HG03280 (cell line): Measurements from ENCODE around the gene OR5B2.
"Not testable (repeated sequence)": the region's sequence is repeated elsewhere in the genome, so short reads cannot be mapped to it uniquely, and the experiment has no call there.

Experiments
- ATAC-seq: cut with Tn5 transposase; IDR thresholded peaks from one replicate; pipeline ENCODE4 v1.9.1; 2021; ENCODE audit warnings: mild to moderate bottlenecking, moderate library complexity; ENCODE audit not compliant: unreplicated experiment

The OR5B2 gene

DNA sequence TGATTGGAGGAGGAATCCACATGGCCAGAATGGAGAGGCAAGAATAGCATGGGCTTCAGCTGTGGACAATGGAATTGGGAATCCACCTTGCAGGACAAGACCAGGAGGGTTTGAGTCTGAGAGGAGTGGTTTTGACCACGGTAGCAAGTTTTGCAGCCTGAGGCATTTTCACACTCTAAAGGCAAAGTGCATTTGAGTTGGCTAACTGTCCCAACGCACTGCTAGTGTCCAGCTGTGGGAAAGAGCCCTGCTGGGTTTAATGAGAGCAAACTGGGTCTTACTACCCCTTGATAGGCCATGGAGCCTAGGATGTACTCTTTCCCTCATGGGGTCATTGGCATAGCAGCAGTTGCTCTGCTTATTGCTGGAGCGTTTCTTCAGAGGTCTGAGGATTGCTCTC lies at the start of gene OR5B2:
Gene OR5B2 (minus strand): TSS at position 101 of the 400 bp plus-strand sequence. CDS start 4,860 bp downstream, outside the sequence.
- no peak for ATAC-seq

DNA sequence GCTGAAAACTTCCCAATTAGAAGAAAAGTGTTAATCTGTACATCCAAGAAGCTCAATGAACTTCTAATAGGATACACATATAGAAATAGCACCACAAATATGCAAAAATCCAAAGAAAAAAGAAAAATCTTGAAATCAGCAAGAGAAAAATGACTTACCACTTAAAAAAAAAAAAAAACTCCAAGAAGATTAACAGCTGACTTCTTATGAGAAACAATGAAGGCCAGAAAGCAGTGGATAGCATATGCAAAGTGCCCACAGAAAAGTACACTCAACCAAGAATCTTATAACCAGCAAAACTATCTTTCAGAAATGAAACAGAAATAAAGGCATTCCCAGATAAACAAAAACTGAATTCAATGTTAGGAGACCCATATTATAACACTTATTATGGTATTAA lies 44.0 kb upstream of the OR5B2 start:
- no peak for ATAC-seq

DNA sequence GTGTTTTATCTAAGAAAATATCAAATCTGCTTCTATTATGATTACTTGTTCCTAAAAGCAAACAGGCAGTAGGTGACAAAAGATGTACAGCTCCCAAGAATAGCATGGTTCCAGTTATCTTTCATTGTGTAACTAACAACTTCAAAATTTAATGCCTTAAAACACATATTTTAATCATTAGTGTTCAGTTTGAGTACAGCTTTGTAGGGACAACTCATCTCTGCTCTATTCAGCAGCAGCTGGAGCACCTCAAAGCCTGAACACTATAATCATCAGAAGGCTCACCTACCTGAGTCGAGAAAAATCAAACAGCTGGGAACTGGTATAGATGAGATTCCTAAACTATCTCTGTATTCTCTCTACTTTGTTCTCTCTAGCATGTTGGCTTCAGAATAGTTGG lies 38.4 kb upstream of the OR5B2 start:
- no peak for ATAC-seq

DNA sequence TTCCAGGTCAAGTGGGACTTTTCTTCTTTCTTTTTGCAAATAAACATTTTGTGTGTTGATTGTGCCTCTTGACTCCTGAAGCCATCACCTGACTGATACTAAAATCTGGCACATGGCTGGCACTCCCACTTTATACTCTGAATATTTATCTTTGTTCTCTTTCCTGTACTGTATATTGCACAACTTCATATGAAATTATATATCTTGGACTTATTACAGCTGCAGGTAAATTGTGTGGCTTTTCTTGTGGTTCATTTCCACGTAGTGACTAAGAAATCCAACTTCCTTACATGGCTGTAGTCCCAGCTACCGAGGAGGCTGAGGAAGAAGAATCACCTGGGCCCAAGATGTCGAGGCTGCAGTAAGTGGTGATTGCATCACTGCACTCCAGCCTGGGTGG lies 37.8 kb upstream of the OR5B2 start:
- no peak for ATAC-seq

DNA sequence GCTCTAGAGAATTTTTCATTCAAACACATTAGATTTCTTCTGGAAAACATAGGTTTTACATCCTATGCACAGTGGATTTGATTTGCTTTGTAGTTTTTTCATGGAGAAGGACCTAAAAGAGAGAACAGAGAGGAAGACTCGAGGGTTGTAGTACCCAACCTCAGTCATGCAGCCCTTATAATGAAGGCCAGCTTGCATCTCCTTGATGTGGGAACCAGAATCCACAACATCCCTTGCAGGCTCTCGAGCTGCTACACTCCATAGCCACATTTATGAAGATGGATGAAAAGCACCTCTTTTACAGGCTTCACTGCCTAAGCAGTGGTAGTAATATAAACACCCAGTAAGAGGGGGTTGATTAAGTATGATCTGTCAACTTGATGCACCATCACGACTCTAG lies 23.7 kb upstream of the OR5B2 start:
- no peak for ATAC-seq

DNA sequence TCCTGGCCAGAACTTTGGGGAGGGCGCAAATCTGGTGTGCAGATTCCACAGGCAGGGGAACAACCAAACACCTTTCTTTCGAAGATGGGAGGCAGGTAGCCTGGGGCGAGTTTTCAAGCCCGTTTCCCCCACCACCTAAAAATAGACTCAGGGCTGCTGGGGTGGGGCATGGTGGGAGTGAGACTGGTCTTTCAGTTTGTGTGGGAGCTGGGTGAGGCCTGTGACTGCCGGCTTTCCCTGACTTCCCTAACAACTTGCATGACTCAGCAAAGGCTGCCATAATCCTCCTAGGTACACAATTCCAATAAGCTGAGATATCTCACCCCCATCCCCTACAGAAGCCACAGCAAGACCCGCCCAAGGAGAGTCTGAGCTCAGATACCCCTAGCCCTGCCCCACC lies 18.4 kb upstream of the OR5B2 start:
- no peak for ATAC-seq

DNA sequence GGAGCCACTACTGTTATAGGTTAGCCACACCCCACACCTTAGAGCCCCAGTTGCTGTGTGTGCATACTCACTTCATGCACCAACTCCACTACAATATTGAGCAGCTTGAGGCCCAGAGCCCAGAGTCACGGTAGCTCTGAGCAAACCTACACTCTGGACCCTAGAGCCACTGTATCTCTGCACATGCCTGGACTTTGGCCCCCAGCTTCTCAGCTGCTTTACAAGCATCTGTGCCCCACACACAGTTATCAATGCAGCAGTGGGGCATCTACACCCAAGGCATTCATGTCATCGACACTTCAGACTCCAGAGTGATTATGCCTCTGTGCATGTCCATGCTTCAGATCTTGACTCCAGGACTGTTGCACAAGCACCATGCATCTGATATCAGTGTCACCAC lies 16.4 kb upstream of the OR5B2 start:
- no peak for ATAC-seq

DNA sequence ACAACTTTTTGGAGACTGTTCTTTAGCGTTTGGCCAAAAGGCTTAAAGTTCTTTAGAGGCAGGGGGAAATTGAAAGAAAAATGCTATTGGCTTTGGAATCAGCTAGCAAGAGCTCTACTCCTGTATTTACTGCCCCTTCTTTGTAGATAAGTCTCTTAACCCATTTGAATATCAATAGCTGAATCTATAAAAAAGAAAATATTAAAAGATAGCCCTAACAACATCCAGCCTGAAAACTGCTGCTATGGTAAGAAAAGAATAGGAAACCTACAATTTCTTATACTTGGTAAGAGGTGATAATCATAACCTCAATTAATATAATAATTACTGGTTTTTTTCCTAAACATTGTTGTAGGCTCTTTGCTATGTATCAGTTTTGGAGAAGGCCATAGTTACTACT lies 14.2 kb upstream of the OR5B2 start, which contains the start of gene OR5B12:
Gene OR5B12 (minus strand): TSS at position 101 of the 400 bp plus-strand sequence. CDS start 2,085 bp downstream, outside the sequence.
- no peak for ATAC-seq

DNA sequence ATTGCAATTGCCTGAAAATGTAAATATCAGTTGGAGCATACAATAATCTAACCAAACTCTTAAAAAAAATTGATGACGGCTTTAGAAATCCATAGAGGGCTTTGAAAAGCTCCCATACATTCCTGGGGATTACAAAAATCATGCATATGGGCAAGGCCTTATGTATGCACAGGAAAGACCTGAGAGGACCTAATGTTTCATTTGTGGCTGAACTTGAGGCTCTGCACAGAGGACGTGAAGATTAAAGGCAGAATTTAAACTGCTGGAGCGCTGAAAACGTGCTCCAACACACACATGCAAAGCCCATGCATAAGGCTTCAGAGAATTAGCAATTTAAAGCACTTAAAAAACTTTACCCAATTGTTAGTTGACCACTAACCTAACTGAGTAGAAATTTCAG lies 10.6 kb upstream of the OR5B2 start:
- ATAC-seq = no peak

DNA sequence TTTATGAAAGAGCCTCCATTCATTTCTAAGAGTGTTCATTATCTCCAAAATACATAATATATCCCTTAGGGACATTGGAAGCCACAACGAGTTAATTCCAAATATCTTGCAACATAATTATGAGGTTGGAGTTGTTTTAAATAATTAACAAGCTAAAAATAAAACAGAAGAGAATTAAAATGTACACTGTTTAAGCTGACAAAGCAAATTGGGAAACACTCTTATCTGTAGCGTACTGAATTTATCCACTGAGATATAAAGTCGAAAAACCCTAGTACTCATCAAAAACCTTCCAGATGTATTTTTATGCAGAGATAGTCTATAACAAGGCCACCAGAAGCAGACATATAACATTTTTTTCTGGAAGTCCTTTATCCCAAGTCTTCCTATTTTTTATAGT lies 6.3 kb upstream of the OR5B2 start:
- no peak for ATAC-seq

DNA sequence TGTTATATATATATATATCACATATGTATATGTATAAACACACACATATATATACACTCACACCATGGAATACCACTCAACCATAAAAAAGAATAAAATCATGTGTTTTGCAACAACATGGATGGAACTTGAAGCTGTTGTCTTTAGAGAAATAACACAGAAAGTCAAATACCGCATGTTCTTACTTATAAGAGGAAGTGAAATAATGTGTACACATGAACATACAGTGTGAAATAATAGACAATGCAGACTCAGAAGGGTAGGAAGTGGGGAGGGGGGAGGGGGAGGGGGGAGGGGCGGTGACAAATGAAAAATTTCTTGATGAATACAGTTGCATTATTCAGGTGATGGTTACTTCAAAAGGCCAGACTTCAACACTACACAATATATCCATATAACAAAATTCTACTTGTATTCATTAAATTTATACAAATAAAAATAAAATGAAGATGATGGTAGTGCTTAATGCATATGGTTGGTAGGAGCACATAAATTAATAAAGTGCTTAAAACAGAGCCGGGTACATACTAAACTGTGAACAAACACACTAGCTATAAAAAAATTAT lies 5.8 kb upstream of the OR5B2 start:
- no peak for ATAC-seq

DNA sequence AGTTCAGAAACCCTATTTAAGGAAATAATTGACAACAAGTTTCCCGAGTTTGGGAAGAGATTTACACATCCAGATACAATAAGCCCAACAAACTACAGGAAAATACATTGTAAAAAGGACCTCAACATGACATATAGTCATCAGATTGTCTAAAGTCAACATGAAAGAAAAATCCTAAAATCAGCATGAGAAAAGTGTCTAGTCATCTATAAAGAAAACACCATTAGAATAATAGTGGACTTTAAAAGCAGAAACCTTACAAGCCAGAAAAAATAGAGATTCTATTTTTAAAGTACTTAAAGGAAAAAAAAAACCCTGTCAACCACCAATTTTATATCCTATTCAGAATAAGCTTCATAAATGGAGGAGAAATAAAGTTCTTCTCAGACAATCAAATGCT lies 1.4 kb upstream of the OR5B2 start:
- no peak for ATAC-seq

DNA sequence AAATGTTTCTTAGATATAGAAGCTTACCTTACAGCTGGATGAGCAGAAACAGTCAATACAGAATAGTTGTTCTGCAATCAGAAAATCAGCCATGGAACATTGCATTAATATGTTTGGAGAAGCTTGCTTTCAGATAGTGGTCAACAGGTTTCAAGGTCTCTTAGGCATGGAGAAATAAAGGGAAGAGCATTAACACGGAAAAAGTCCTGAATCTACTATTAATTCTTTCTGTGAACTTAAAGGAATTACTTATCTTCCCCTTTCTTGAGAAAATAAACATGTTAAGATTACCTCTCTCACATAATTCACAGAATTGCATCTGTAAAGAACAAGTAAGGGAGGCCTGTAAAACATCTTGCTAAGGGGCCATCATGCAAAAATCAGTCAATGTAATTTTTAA lies 21.1 kb downstream of the OR5B2 start, which contains the start of gene OR5B3:
Gene OR5B3 (minus strand): TSS at position 101 of the 400 bp plus-strand sequence. CDS start 3,465 bp downstream, outside the sequence.
- ATAC-seq = no peak

DNA sequence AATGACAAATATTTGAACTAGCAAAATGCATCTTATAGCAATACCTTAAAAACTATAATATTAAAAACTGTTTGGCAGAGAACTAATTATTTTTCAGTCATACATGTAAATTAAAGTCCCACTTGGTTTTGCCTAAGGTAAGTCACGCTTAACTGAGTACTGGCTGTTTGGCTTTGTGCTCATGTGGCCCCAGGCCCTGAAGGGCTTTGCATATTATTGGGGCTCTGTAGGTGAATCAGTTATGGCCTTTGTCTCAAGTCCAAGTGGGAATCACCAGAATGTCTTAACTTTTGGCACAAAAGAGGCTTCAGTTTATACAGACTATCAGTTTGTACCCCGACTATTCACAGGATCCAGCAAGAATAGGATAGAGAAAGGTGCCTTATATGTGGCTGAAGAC lies 28.3 kb downstream of the OR5B2 start:
- ATAC-seq = not testable (repeated sequence)

DNA sequence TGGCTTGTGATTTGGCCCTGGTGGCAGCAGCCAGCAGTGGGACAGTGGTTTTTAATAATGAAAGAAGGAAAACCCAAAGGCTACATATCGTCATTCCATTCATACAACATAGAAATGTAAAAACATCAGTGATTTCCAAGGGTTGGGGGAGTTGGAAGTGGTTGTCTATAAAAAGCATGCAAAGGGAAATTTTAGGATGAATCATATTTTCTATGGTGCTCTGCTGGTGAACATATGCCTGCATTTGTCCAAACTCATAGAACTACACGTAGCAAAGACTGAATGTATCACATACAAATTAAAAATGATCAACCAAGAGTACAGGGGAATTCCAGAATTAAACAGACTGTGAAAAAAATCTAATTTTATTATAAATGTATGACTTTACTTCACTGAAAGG lies 32.3 kb downstream of the OR5B2 start:
- ATAC-seq = no peak

DNA sequence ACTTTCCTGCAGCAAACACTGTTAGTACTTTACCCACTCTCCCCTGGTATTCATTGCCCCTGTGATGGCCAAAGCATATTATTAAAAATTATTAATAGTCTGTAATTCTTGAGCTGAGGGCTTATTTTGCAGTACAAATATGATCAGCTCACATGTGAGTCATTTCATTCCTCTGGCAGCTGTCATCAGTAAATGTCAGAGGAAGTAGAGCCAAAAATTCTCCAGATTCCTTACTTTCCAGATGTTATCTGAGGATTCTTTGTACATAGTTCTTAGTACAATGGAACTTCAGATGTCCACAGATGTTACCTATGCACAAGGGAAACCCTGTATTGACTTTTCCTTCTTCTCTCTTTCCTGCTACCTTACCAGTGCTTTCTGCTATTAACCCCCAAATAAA lies 33.7 kb downstream of the OR5B2 start:
- no peak for ATAC-seq

DNA sequence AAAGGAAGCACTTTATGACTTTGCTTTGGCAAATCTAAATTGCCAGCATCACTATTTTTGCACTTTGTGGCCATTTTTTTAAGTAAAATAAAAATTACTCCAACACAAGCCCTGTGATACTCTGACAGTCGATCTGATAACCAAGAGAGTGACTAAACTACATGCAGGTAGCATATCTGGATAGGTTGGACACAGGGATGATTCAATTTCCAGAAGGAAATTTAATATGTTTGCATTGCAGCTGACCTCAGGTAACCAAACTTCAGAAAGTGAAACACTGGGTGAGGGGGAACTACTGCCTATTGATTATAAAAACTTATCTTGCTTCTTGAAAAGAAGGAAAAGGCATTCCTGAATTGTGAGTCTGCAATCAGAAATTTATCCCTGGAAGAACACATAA lies 35.2 kb downstream of the OR5B2 start:
- no peak for ATAC-seq

DNA sequence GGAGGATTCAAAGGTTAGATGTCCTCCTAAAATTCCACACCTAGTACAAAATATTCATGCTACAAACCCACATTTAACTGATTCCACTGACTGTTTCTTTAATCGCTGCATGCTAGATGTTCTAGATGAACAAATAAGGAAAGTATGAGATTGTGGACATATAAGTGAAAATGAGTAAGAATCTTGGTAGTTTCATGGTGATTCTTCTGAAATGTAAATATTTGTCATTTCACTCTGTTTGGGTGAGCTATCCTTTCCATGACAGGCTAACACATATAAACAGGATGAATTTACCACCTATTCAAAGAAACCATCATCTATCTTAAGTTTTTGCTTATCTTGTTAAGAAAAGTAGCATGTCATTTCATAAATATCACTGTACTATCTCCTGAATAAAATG lies 36.0 kb downstream of the OR5B2 start:
- no peak for ATAC-seq

DNA sequence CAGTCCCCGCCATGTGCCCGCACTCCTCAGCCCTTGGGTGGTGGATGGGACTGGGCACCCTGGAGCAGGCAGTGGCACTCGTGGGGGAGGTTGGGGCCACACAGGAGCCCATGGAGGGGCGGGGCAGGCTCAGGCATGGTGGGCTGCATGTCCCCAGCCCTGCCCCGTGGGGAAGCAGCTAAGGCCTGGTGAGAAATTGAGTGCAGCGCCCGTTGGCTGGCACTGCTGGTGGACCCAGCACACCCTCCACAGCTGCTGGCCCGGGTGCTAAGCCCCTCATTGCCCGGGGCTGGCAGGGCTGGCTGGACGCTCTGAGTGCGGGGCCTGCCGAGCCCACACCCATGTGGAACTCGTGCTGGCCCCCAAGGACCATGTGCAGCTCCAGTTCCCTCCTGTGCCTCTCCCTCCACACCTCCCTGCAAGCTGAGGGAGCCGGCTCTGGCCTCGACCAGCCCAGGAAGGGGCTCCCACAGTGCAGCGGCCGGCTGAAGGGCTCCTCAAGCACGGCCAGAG lies 37.3 kb downstream of the OR5B2 start:
- ATAC-seq = no peak
